WI38 (cell line): Measurements from ENCODE around the gene GNAI1.

Experiments used
- H3K4me3 ChIP-seq: 2 replicates; pipeline ENCODE4 v1.5.1; 2011; ENCODE audit warnings: low read depth, mild to moderate bottlenecking, control low read depth, low read length
- TF ChIP-seq, protein P1 (sequence below): IDR thresholded peaks from 2 replicates; pipeline ENCODE4 v1.5.1; 2012; ENCODE audit warnings: low read depth, mild to moderate bottlenecking, control low read depth, low read length

Gene GNAI1

DNA sequence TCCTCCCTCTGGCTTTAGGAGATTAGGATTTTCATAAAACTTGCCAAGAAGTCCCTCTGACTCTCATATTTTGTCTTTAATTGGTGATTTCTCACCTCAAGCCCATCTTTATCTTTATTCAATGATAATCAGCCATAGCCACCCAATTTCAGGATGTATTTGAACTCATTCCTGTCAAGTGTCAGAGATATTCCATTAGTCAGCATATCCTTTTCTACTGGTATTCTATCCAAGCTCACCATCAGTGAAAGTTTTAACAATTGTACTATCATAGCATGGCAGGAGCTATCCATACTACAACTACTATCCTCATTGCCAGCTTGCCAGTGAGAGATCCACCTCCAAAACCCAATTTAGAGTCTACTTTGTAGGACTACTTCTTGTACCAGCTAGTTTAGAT is 114.6 kb downstream of the GNAI1 start:
- H3K4me3 ChIP-seq, result no peak overlapping the region
- TF ChIP-seq, protein P1, sequence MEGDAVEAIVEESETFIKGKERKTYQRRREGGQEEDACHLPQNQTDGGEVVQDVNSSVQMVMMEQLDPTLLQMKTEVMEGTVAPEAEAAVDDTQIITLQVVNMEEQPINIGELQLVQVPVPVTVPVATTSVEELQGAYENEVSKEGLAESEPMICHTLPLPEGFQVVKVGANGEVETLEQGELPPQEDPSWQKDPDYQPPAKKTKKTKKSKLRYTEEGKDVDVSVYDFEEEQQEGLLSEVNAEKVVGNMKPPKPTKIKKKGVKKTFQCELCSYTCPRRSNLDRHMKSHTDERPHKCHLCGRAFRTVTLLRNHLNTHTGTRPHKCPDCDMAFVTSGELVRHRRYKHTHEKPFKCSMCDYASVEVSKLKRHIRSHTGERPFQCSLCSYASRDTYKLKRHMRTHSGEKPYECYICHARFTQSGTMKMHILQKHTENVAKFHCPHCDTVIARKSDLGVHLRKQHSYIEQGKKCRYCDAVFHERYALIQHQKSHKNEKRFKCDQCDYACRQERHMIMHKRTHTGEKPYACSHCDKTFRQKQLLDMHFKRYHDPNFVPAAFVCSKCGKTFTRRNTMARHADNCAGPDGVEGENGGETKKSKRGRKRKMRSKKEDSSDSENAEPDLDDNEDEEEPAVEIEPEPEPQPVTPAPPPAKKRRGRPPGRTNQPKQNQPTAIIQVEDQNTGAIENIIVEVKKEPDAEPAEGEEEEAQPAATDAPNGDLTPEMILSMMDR, result no peak

GRCh38 chr7:80249619-80250295 is 115.1 kb downstream of the GNAI1 start:
- no peak overlapping the region for H3K4me3 ChIP-seq
- TF ChIP-seq, protein P1, result no peak

- H3K4me3 ChIP-seq, result no peak overlapping the region
- TF ChIP-seq, protein P1, result no peak
Measured at GRCh38 chr7:80253237-80253636, 118.6 kb downstream of the GNAI1 start.

GRCh38 chr7:80253653-80254052 is 119.0 kb downstream of the GNAI1 start:
- H3K4me3 ChIP-seq, result no peak overlapping the region
- TF ChIP-seq, protein P1, result no peak

DNA sequence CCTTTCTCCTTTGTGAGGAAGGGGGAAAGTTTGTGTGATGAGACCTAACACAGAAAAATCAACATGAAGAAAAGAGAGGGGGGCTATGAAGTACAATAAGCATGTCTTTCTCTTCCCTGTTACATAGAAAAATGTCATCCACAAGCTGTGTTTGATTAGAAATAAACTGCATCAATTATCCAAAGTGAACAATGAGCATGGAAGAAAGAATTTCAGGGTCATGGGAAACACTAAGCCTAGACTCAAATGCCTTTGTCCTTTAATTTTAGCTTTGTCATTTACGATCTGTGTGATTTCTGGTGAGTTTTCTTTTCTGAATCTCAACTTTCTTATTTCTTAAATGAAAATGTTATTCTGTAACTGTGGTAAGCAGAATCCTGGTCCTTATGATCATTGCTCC is 121.0 kb downstream of the GNAI1 start:
- no peak overlapping the region for H3K4me3 ChIP-seq
- TF ChIP-seq, protein P1, result no peak

GRCh38 chr7:80257756-80258155 is 123.1 kb downstream of the GNAI1 start:
- TF ChIP-seq, protein P1, result no peak
- no peak overlapping the region for H3K4me3 ChIP-seq

DNA sequence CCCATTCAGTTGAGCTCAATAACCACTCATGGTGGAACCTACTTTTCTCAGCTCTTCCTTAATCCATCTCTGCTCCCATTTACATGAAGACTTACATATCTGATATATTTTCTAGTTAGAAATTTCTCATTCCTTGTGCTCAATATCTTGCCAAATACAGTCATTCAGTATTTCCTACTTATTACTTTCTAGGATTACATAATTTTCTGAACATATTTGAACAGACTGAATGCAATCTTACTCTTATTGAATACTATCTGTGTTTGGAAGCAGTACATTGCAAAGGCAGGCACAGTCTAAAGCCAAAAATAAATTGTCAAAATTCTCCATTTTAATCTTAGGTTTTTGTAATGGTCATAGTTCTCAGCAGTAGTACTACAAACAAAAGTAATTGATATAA is 126.0 kb downstream of the GNAI1 start:
- H3K4me3 ChIP-seq, result no peak overlapping the region
- TF ChIP-seq, protein P1, result no peak
